Mesendoderm (in vitro differentiated cells): ENCODE data around the gene ARHGEF11.
A peak's percentile ranks its signal among the peaks of the same experiment; 100 is the strongest.

Source experiments
- DNase-seq: peaks from one replicate; pipeline ENCODE4 v3.0.0; 2013
- H2AK5ac ChIP-seq: 2 replicates; pipeline ENCODE4 v1.6.1; 2013; ENCODE audit warnings: low read length, inconsistent platforms
- H2BK120ac ChIP-seq: 2 replicates; pipeline ENCODE4 v1.6.1; 2013; ENCODE audit warnings: low read depth, mild to moderate bottlenecking, low read length, moderate library complexity, mixed read lengths
- H2BK15ac ChIP-seq: replicated peaks from 2 replicates; pipeline ENCODE4 v1.6.1; 2013; ENCODE audit warnings: low read depth, mild to moderate bottlenecking, moderate library complexity
- H2BK5ac ChIP-seq: 2 replicates; pipeline ENCODE4 v1.6.1; 2013; ENCODE audit warnings: low read length, inconsistent platforms
- H3K18ac ChIP-seq: 2 replicates; pipeline ENCODE4 v1.6.1; 2013; ENCODE audit warnings: mild to moderate bottlenecking, low read length, mixed read lengths
- H3K23ac ChIP-seq: one replicate; pipeline ENCODE4 v1.6.1; 2013; ENCODE audit warnings: low read length
- H3K27ac ChIP-seq: 2 replicates; pipeline ENCODE4 v1.5.1; 2013; ENCODE audit warnings: low read depth, mild to moderate bottlenecking, inconsistent platforms, low read length, moderate library complexity
- H3K27me3 ChIP-seq: 2 replicates; pipeline ENCODE4 v1.6.1; 2013; ENCODE audit warnings: low read length, control low read depth, mild to moderate bottlenecking, inconsistent platforms; ENCODE audit not compliant: insufficient read depth, poor library complexity
- H3K36me3 ChIP-seq: 2 replicates; pipeline ENCODE4 v1.6.1; 2013; ENCODE audit warnings: low read length, inconsistent platforms; ENCODE audit not compliant: control insufficient read depth, insufficient read depth
- H3K4ac ChIP-seq: one replicate; pipeline ENCODE4 v1.6.1; 2013; ENCODE audit warnings: low read depth, mild to moderate bottlenecking, low read length, moderate library complexity
- H3K4me1 ChIP-seq: 2 replicates; pipeline ENCODE4 v1.6.1; 2013; ENCODE audit warnings: low read depth, low read length, inconsistent platforms; ENCODE audit not compliant: control insufficient read depth
- H3K4me2 ChIP-seq: 2 replicates; pipeline ENCODE4 v1.6.1; 2013; ENCODE audit warnings: low read length
- H3K4me3 ChIP-seq: 2 replicates; pipeline ENCODE4 v1.5.1; 2013; ENCODE audit warnings: mild to moderate bottlenecking, low read length
- H3K56ac ChIP-seq: one replicate; pipeline ENCODE4 v1.6.1; 2013; ENCODE audit warnings: low read length
- H3K79me1 ChIP-seq: 2 replicates; pipeline ENCODE4 v1.6.1; 2013; ENCODE audit warnings: low read length, inconsistent platforms
- H3K79me2 ChIP-seq: 2 replicates; pipeline ENCODE4 v1.6.1; 2013; ENCODE audit warnings: mild to moderate bottlenecking, low read length; ENCODE audit not compliant: control insufficient read depth, insufficient read depth
- H3K9ac ChIP-seq: 2 replicates; pipeline ENCODE4 v1.6.1; 2013; ENCODE audit warnings: low read length, inconsistent platforms
- H4K5ac ChIP-seq: one replicate; pipeline ENCODE4 v1.6.1; 2013; ENCODE audit warnings: low read length
- H4K8ac ChIP-seq: one replicate; pipeline ENCODE4 v1.6.1; 2013; ENCODE audit warnings: low read depth, mild to moderate bottlenecking, control low read depth, low read length, moderate library complexity
- WGBS: extraction: QIAGEN DNeasy Blood & Tissue Kit; methylation state at CpG from one replicate; pipeline ENCODE4 v1.1.7; 2013; ENCODE audit warnings: low lambda C conversion rate, missing lambda C conversion rate; ENCODE audit not compliant: insufficient coverage; ENCODE audit errors: extremely low coverage; 5-methylcytosine and 5-hydroxymethylcytosine counted together

ARHGEF11 gene

DNA sequence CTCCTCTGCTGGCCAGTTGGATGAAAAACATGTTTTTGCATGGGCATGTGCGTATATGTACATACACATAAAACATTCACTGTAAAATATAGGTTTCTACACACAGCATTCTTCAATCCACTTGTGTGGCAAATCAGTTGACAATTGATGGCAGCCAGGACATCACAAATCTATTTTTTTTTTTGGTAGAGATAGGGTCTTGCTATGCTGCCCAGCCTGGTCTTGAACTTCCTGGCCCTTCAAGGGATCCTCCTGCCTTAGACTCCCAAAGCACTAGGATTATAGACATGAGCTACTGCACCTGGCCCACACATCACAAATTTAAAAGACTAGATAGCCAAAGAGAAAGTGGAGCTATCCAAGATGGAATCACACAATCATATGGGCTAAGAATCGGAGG lies 39.6 kb downstream of the ARHGEF11 start:
- Histone ChIP-seq H2BK5ac (no peak overlapping the region), H3K36me3 (no peaks in the 10 kb centered on the region), H3K27ac (no peak overlapping the region), H3K79me2 (peaks cover 7% of the 10 kb centered on the region), H2AK5ac (no peak overlapping the region), H3K4me3 (no peak overlapping the region), H3K9ac (no peak overlapping the region), H2BK120ac (no peak overlapping the region), H3K4me2 (no peak overlapping the region), H3K23ac (no peak overlapping the region), H3K56ac (no peak overlapping the region), H3K27me3 (no peaks in the 10 kb centered on the region), H3K4ac (no peak overlapping the region), H3K18ac (no peak overlapping the region), H4K5ac (no peak overlapping the region), H2BK15ac (no peak overlapping the region), H4K8ac (no peak overlapping the region), H3K4me1 (peaks cover 13% of the 10 kb centered on the region), H3K79me1 (peaks cover 27% of the 10 kb centered on the region)
- DNase-seq = no peak
- no CpG with 5 or more reads among the region's 2 CpGs for WGBS

DNA sequence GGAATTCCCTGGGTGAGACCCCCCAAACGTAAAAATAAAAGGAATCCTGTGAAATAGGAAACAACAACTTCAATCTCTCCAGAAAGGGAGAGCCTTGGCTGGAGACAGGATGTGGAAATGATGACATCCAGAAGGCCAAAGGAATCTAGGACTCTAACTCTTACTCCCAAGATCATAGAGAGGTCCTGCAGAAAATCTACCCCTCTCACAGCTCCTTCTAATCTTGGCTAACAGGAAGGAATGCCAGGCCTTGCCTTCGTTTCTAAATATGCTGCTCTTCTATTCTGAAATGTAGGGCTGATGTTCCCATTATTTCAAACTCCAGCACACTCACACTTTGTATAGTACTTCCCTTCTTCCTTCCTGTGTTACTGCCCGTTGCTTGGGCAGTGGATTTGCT lies 40.7 kb downstream of the ARHGEF11 start:
- H3K23ac ChIP-seq = no peak overlapping the region
- H3K79me2 ChIP-seq = peaks cover 6% of the 10 kb centered on the region
- H2AK5ac ChIP-seq = no peak overlapping the region
- no peak overlapping the region for H3K56ac ChIP-seq
- no peak overlapping the region for H4K5ac ChIP-seq
- H3K79me1 ChIP-seq = peaks cover 28% of the 10 kb centered on the region
- no peak overlapping the region for H3K27ac ChIP-seq
- no peak overlapping the region for H3K18ac ChIP-seq
- DNase-seq = peak; percentile 44
- no peak overlapping the region for H3K4me3 ChIP-seq
- H3K4ac ChIP-seq = no peak overlapping the region
- H3K27me3 ChIP-seq = no peaks in the 10 kb centered on the region
- no peak overlapping the region for H2BK120ac ChIP-seq
- peaks cover 13% of the 10 kb centered on the region for H3K4me1 ChIP-seq
- no peak overlapping the region for H2BK5ac ChIP-seq
- H4K8ac ChIP-seq = no peak overlapping the region
- H3K36me3 ChIP-seq = no peaks in the 10 kb centered on the region
- H2BK15ac ChIP-seq = no peak overlapping the region
- no CpG with 5 or more reads among the region's 3 CpGs for WGBS
- H3K4me2 ChIP-seq = no peak overlapping the region
- H3K9ac ChIP-seq = no peak overlapping the region

DNA sequence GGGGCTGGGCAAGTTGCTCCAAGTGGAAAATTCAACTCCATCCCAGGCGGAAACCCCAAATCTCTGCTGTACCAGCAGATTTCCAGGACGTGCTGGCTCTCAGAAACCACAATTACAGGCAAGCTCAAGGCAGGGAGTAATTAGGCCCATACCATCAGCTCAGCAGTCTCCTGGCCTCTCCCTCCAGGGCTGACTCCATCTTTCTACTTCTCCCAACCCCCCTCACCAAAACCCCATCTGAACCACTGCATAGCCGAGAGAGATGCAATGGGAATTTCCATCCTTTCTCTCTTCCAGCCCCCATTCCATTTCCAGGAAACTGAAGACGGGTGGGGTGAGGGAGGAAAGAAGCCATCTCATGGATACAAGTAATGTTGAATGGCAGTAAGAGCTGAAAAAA lies 41.2 kb downstream of the ARHGEF11 start:
- Histone ChIP-seq H3K27ac (no peak overlapping the region), H2BK120ac (no peak overlapping the region), H3K27me3 (no peaks in the 10 kb centered on the region), H2BK5ac (no peak overlapping the region), H4K5ac (no peak overlapping the region), H2BK15ac (no peak overlapping the region), H3K4ac (no peak overlapping the region), H2AK5ac (no peak overlapping the region), H3K18ac (peak overlapping the region; percentile 57), H3K56ac (no peak overlapping the region), H3K79me2 (peaks cover 3% of the 10 kb centered on the region), H3K4me1 (peaks cover 13% of the 10 kb centered on the region), H3K4me2 (no peak overlapping the region), H3K23ac (no peak overlapping the region), H3K79me1 (peaks cover 24% of the 10 kb centered on the region), H3K36me3 (no peaks in the 10 kb centered on the region), H3K9ac (no peak overlapping the region), H3K4me3 (no peak overlapping the region), H4K8ac (no peak overlapping the region)
- WGBS = no CpG with 5 or more reads among the region's 4 CpGs
- peak; percentile 35 for DNase-seq

DNA sequence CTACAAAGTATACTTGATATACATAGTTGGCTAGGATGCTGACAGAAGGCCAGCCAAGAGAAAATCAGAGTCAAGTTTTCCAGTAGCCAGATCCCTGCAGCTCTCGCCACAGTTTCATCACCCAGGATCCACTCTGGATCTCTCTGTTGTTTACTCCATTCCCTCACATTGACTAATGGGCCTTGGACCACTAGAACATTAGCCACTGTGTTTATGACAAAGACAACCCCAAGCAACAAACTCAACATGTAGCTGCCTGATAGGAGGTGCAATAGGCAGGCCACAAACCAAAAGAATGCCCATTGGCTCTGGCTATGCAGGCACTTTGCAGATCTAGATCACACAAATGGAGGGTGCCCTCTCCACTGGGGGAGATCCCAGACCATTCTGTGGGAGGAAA lies 44.2 kb downstream of the ARHGEF11 start:
- WGBS = no CpG with 5 or more reads among the region's 1 CpG
- DNase-seq = no peak
- H3K4me1 ChIP-seq = peaks cover 11% of the 10 kb centered on the region

DNA sequence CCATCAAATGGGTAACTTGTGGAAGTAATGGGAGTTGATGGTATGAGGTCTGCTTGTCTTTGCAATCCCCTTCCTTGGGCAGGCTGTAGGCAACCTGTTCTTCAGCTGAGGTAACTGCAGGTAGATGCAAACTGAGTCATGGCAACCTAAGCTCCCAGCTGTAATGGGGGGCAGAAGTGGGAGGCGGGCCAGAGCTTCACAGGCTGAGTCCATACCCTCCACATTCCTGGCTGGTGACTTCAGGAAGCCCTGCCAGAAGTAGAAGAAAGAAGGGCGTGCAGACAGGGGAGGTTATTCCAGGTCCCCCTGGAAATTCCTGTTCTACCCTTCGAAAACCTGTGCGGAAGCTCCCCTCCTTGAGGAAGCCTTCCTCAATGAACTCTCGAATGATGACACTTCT lies 44.9 kb downstream of the ARHGEF11 start:
- no peak overlapping the region for H3K9ac ChIP-seq
- H3K79me2 ChIP-seq = peaks cover 4% of the 10 kb centered on the region
- peak; percentile 71 for DNase-seq
- H2BK120ac ChIP-seq = no peak overlapping the region
- no peak overlapping the region for H4K5ac ChIP-seq
- H3K18ac ChIP-seq = no peak overlapping the region
- no peak overlapping the region for H2BK5ac ChIP-seq
- no peak overlapping the region for H3K4me3 ChIP-seq
- no peak overlapping the region for H4K8ac ChIP-seq
- H3K4me1 ChIP-seq = peaks cover 11% of the 10 kb centered on the region
- no peak overlapping the region for H3K56ac ChIP-seq
- no CpG with 5 or more reads among the region's 5 CpGs for WGBS
- H3K27me3 ChIP-seq = no peaks in the 10 kb centered on the region
- no peaks in the 10 kb centered on the region for H3K36me3 ChIP-seq
- no peak overlapping the region for H3K4me2 ChIP-seq
- no peak overlapping the region for H2BK15ac ChIP-seq
- no peak overlapping the region for H3K4ac ChIP-seq
- no peak overlapping the region for H2AK5ac ChIP-seq
- no peak overlapping the region for H3K23ac ChIP-seq
- H3K27ac ChIP-seq = no peak overlapping the region
- H3K79me1 ChIP-seq = peaks cover 19% of the 10 kb centered on the region

More for the DNA sequence above, 44.2 kb downstream of the ARHGEF11 start:
- Histone ChIP-seq H3K56ac (no peak overlapping the region), H3K4me2 (no peak overlapping the region), H4K8ac (no peak overlapping the region), H3K4me3 (no peak overlapping the region), H4K5ac (no peak overlapping the region), H3K4ac (no peak overlapping the region), H2BK15ac (no peak overlapping the region), H2BK120ac (no peak overlapping the region), H3K9ac (no peak overlapping the region), H3K23ac (no peak overlapping the region), H2AK5ac (no peak overlapping the region), H3K79me2 (peaks cover 4% of the 10 kb centered on the region), H3K79me1 (peaks cover 19% of the 10 kb centered on the region), H3K27me3 (no peaks in the 10 kb centered on the region), H3K27ac (no peak overlapping the region), H2BK5ac (no peak overlapping the region), H3K36me3 (no peaks in the 10 kb centered on the region), H3K18ac (no peak overlapping the region)

DNA sequence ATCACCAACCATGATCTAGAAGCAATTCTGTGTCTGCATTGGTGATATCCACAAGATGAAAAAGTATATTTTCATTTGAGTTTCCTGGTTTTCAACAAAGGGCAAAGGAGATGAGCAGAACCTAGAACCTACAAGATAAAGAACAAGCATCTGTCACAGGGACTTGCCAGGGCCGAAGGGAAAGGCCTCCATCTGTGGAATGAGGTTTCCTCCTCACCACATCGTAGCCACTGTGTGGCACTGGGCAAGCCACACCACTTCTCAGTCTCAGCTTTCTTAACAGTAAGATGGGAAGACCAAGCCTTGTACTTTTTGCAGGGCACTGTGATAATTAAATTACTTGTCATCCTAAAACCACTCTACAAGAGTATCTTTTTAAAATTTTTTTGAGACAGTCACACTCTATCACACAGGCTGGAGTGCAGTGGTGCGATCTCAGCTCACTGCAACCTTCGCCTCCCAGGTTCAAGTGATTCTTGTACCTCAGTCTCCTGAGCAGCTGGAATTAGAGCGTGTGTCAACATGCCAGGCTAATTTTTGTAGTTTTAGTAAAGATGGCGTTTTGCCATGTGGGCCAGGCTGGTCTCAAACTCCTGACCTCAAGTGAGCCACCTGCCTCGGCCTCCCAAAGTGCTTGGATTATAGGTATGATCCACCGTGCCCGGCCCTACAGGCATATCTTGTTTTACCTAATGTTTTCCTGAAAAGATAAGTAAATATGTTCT lies 45.8 kb downstream of the ARHGEF11 start:
- Histone ChIP-seq H2BK15ac (no peak overlapping the region), H3K9ac (no peak overlapping the region), H3K18ac (no peak overlapping the region), H3K4me2 (no peak overlapping the region), H3K27me3 (no peaks in the 10 kb centered on the region), H4K5ac (no peak overlapping the region), H3K4ac (no peak overlapping the region), H3K4me1 (peaks cover 10% of the 10 kb centered on the region), H3K23ac (no peak overlapping the region), H3K79me1 (peaks cover 16% of the 10 kb centered on the region), H3K27ac (no peak overlapping the region), H4K8ac (no peak overlapping the region), H2AK5ac (no peak overlapping the region), H2BK5ac (no peak overlapping the region), H3K79me2 (peaks cover 4% of the 10 kb centered on the region), H2BK120ac (no peak overlapping the region), H3K36me3 (no peaks in the 10 kb centered on the region), H3K4me3 (no peak overlapping the region), H3K56ac (no peak overlapping the region)
- DNase-seq = no peak
- WGBS = no CpG with 5 or more reads among the region's 9 CpGs
